Measurements from ENCODE around the gene TNFAIP8L1. TPM values are rescaled to one million over a fixed set of nuclear protein-coding genes. Genes with fewer than 3 reads are reported as not detected.

TNFAIP8L1 gene
- total RNA-seq, 1 donor from 2014 or later, result 0.64 TPM

DNA sequence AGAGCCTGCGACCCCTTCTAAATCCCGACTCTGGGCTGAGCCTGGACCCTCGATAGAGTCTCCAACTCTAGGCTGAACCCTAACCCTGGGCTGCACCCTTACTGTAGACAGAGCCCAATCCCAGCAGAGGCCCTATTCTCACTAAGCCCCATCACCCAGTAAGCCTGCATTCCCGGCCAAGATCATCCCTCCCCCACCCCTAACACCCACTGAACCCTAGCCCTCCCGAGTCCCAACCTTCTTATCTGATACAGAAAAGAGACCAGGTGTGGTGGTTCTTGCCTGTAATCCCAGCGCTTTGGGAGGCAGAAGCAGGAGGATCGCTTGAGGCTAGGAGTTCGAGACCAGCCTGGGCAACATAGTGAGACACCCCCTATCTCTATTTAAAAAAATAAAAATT, 2.6 kb upstream of the TNFAIP8L1 start:
- peak overlapping the region; percentile 50 to 71 for H3K4me3 ChIP-seq
- H3K27me3 ChIP-seq, result no peaks in the 10 kb centered on the region
- H3K4me1 ChIP-seq, result peaks cover 5 to 12% of the 10 kb centered on the region in 2 donors
- no peak for DNase-seq (ENCODE audit: low spot score in 2 of 2)
- intact Hi-C loops (cut with DNase I), result loop anchor here (1.0 to 5.0 kb wide), 2 partner anchors 59 to 79 kb away; no protein-coding TSS in a partner anchor
- H3K36me3 ChIP-seq, result no peaks in the 10 kb centered on the region
- TF ChIP-seq, protein P1, sequence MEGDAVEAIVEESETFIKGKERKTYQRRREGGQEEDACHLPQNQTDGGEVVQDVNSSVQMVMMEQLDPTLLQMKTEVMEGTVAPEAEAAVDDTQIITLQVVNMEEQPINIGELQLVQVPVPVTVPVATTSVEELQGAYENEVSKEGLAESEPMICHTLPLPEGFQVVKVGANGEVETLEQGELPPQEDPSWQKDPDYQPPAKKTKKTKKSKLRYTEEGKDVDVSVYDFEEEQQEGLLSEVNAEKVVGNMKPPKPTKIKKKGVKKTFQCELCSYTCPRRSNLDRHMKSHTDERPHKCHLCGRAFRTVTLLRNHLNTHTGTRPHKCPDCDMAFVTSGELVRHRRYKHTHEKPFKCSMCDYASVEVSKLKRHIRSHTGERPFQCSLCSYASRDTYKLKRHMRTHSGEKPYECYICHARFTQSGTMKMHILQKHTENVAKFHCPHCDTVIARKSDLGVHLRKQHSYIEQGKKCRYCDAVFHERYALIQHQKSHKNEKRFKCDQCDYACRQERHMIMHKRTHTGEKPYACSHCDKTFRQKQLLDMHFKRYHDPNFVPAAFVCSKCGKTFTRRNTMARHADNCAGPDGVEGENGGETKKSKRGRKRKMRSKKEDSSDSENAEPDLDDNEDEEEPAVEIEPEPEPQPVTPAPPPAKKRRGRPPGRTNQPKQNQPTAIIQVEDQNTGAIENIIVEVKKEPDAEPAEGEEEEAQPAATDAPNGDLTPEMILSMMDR (IDR thresholded peaks at IDR 0.05), result no peak
- H3K9me3 ChIP-seq, result no peaks in the 10 kb centered on the region
- H3K27ac ChIP-seq, result no peak overlapping the region

DNA sequence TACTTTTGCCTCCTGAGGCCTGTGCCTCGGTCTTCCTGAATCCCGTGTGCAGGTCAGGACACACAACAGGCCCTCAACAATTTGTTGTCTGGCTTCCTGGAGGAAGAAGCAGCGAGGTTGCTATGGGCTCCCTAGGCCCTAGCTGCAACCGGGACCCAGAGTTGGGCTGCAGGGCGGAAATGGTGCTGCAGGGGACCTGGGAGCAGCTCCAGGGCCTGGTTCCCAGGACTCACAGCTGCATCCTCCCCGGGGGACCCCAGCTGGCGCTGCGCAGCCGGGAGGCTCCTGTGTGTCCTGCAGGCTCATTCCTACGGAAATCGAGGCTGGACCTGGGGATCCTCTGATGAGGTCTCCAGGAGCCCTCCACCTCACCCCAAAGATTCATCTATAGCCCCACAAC, 999 bp upstream of the TNFAIP8L1 start:
- Histone ChIP-seq H3K27ac (no peak overlapping the region), H3K4me1 (peaks cover 5 to 12% of the 10 kb centered on the region in 2 donors), H3K27me3 (no peaks in the 10 kb centered on the region), H3K4me3 (peak overlapping the region in 1 of 2 donors; percentile 71), H3K36me3 (no peaks in the 10 kb centered on the region), H3K9me3 (no peaks in the 10 kb centered on the region)
- intact Hi-C loops (cut with DNase I), result loop anchor here (2.0 to 5.0 kb wide), 2 partner anchors 32 to 61 kb away; partner anchors contain the start of gene MYDGF
- no peak for DNase-seq (ENCODE audit: low spot score in 2 of 2)
- TF ChIP-seq, protein P1 (IDR thresholded peaks at IDR 0.05), result no peak

DNA sequence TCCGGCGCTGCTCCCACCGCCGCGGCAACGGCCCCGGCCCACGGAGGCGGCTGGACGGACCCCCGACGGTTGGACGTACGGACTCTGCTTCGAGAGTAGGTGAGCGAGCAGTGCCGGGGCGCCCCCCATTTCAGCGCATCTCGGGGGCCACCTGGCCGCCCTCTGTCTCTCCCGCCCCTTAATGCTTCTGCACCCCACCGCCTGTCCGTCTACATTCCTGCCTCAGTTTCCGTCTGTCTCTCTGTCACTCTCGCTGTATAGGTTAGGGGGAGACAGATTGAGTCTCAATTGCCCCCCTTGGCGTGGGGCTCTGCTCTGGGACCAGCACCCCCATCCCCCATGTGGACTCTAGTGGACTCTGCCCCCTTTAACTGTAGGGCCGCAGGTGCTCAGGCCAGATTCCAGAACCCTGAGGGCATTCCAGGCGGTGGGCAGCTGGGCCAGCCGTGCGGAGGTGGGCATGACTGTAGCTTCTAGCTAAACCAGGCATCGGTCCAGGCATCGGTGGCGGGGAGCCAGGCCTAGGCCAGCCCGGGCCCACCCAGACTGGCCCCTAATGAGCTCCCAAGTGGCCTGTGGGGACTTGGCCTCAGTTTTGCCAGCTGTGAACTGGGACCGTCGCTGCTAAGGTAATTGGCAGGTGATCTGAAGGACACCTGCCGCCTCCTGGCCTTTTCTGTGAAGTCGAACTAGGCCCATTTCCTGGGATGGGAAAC, 373 bp downstream of the TNFAIP8L1 start:
- H3K27me3 ChIP-seq, result no peaks in the 10 kb centered on the region
- intact Hi-C loops (cut with DNase I), result loop anchor here (1.0 to 5.0 kb wide), 3 partner anchors 31 to 84 kb away; partner anchors contain the start of genes DPP9 and MYDGF
- H3K4me3 ChIP-seq, result peak overlapping the region; percentile 71 to 76
- no peaks in the 10 kb centered on the region for H3K36me3 ChIP-seq
- no peaks in the 10 kb centered on the region for H3K9me3 ChIP-seq
- H3K4me1 ChIP-seq, result peaks cover 5 to 12% of the 10 kb centered on the region in 2 donors
- TF ChIP-seq, protein P1 (IDR thresholded peaks at IDR 0.05), result no peak
- DNase-seq (ENCODE audit: low spot score in 2 of 2), result no peak
- peak overlapping the region in 1 of 2 donors; percentile 56 for H3K27ac ChIP-seq

DNA sequence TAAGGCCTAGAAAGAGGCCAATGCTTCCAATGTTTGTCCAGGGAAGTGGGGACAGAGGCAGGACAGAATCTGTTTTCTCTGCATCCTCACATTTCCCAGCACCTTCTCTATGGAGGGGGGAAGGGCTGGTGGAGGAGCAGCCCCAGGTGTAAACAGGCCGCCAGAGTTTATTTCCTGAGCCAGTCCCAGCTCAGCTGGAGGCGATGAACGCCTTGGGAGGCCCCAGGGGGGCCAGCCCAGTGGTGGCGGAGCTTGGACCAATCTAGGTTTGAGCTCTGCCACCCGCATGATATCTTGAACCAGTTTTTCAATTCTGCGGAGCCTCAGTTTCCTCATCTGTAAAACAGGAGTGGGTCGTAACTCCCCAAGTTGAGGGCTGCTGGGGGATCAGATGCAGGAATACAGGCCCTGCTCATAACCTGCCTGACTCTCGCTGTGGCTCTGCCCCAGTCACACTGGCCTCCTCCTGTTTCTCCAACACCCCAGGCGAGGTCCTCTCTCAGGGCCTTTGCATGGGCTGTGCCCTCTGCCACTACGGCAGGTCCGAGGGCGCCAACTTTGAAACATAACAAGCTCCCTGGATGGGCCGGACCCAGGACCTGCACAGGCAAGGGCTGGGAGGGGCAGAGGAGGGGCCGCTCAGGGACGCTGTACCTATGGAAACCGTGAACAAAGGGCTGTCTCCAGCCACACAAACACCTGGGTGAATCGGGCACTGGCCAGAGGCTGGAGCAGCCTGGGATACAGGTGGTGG, 1.1 kb downstream of the TNFAIP8L1 start:
- peaks cover 5 to 12% of the 10 kb centered on the region in 2 donors for H3K4me1 ChIP-seq

DNA sequence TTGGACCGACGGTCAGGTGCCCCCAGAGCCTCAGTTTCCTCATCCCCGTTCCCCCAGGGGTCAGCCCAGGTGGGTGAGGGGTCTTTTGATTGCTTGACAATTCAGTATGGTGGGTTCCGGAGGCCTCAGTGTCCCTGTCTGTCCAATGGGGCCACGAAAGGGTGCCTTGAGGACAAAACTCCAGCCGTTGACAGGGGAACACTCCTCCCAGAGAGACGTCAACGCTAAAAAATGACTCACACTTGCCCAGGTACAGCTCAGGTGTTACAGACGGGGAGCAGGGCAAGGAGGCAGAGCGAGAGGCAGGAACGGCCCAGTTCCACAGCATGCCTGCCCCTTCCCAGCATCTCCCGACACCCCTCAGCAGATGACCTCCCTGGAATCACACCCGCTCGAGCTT, 1.8 kb downstream of the TNFAIP8L1 start:
- intact Hi-C loops (cut with DNase I), result no loop called here
- H3K9me3 ChIP-seq, result no peaks in the 10 kb centered on the region
- peaks cover 5 to 12% of the 10 kb centered on the region in 2 donors for H3K4me1 ChIP-seq
- TF ChIP-seq, protein P1 (IDR thresholded peaks at IDR 0.05), result no peak
- no peak overlapping the region for H3K4me3 ChIP-seq
- H3K36me3 ChIP-seq, result no peaks in the 10 kb centered on the region
- DNase-seq (ENCODE audit: low spot score in 2 of 2), result no peak
- no peaks in the 10 kb centered on the region for H3K27me3 ChIP-seq
- H3K27ac ChIP-seq, result no peak overlapping the region

More for the DNA sequence above, 1.1 kb downstream of the TNFAIP8L1 start:
- Histone ChIP-seq H3K27ac (no peak overlapping the region), H3K27me3 (no peaks in the 10 kb centered on the region), H3K9me3 (no peaks in the 10 kb centered on the region), H3K36me3 (no peaks in the 10 kb centered on the region), H3K4me3 (peak overlapping the region; percentile 71 to 76)
- no peak for DNase-seq (ENCODE audit: low spot score in 2 of 2)
- intact Hi-C loops (cut with DNase I), result no loop called here
- TF ChIP-seq, protein P1 (IDR thresholded peaks at IDR 0.05), result no peak

Data from ascending aorta (tissue), 2 donors.